GM12878 (cell line): ENCODE data around the gene MALSU1. TPM values are rescaled to one million over a fixed set of nuclear protein-coding genes. Genes with fewer than 3 reads are reported as not detected.

Experiments used
- ATAC-seq: fragments of 200-7000 bp; cut with Tn5 transposase; 3 replicates; pipeline ENCODE4 v1.9.1; 2020; ENCODE audit warnings: mild to moderate bottlenecking, moderate library complexity
- BruUV-seq: library from RNA; stranded (reverse); fragments of 400-500 nt; replicated peaks from 2 replicates; lab custom pipeline; 2021; lab: Mats Ljungman, UMichigan
- CTCF ChIA-PET: fragments of 300-600 bp; sonication (Branson Sonifier 250); formaldehyde crosslinking; extraction: SDS; loops from one replicate; lab custom pipeline; 2021; ENCODE audit warnings: inconsistent platforms; lab: Yijun Ruan, JAX
- POLR2A ChIA-PET: fragments of 350-600 bp; formaldehyde crosslinking; extraction: SDS; loops from one replicate; lab custom pipeline; 2021; ENCODE audit warnings: inconsistent platforms; lab: Charles Lee
- RAD21 ChIA-PET: fragments of 300-600 bp; sonication (Branson Sonifier 250); formaldehyde crosslinking; loops from one replicate; lab custom pipeline; 2023; ENCODE audit warnings: antibody characterized with exemption; ENCODE audit not compliant: unreplicated experiment; lab: Charles Lee
- SMC1A ChIA-PET: fragments of 300-600 bp; sonication (Branson Sonifier 250); formaldehyde crosslinking; loops from one replicate; lab custom pipeline; 2023; ENCODE audit not compliant: unreplicated experiment, uncharacterized antibody; lab: Charles Lee
- DNase-seq: peaks from one replicate; pipeline ENCODE4 v3.0.0-alpha.2; 2011; ENCODE audit warnings: low read depth, low spot score
- FAIRE-seq: peaks from 3 replicates; lab custom pipeline; 2011; peaks lifted over from hg19 to GRCh38; lab: Jason Lieb, UNC
- H2AFZ ChIP-seq: 2 replicates; pipeline ENCODE4 v1.6.0; 2011; ENCODE audit warnings: low read depth, low read length, control low read depth; ENCODE audit not compliant: control insufficient read depth
- H3K27ac ChIP-seq: 2 replicates; pipeline ENCODE4 v1.5.1; 2011; ENCODE audit warnings: control low read depth; ENCODE audit not compliant: control insufficient read depth, insufficient read depth
- H3K27me3 ChIP-seq, 2 experiments: replicated peaks in 1 of 2; 2 replicates each; pipeline versions ENCODE4 v1.6.0 to v1.6.1; 2011; ENCODE audit warnings: low read length in 1 of 2; ENCODE audit not compliant: control insufficient read depth in 2 of 2, insufficient read depth in 2 of 2
- H3K36me3 ChIP-seq, 2 experiments: 2 replicates each; pipeline ENCODE4 v1.5.1; 2011; ENCODE audit warnings: low read length in 1 of 2; ENCODE audit not compliant: control insufficient read depth in 2 of 2, insufficient read depth in 2 of 2
- H3K4me1 ChIP-seq: 2 replicates; pipeline ENCODE4 v1.6.1; 2011; ENCODE audit warnings: mild to moderate bottlenecking, low read length, moderate library complexity, mixed read lengths; ENCODE audit not compliant: control insufficient read depth, insufficient read depth
- H3K4me2 ChIP-seq: 2 replicates; pipeline ENCODE4 v1.6.0; 2011; ENCODE audit warnings: control low read depth; ENCODE audit not compliant: control insufficient read depth, insufficient read depth
- H3K4me3 ChIP-seq: fragments of 200-600 bp; sonication (generic); 2 replicates; pipeline ENCODE4 v1.5.1; 2016
- H3K79me2 ChIP-seq: 2 replicates; pipeline ENCODE4 v1.6.0; 2011; ENCODE audit warnings: low read length; ENCODE audit not compliant: control insufficient read depth, insufficient read depth
- H3K9ac ChIP-seq: 2 replicates; pipeline ENCODE4 v1.8.0; 2011; ENCODE audit warnings: low read length, control low read depth, mixed read lengths; ENCODE audit not compliant: control insufficient read depth, insufficient read depth
- H3K9me3 ChIP-seq: replicated peaks from 3 replicates; pipeline ENCODE4 v1.5.1; 2011; ENCODE audit warnings: mild to moderate bottlenecking, low read length; ENCODE audit not compliant: control insufficient read depth, insufficient read depth
- H4K20me1 ChIP-seq: 2 replicates; pipeline ENCODE4 v1.6.0; 2011; ENCODE audit not compliant: control insufficient read depth, insufficient read depth
- CREM ChIP-seq: IDR thresholded peaks from 2 replicates; pipeline ENCODE4 v1.6.1; 2014; ENCODE audit warnings: antibody characterized with exemption, low read depth
- CTCF ChIP-seq, 3 experiments: IDR thresholded peaks in 2 of 3; conservative IDR thresholded peaks in 1 of 3; 2 replicates each; pipeline ENCODE4 v1.5.1; 2011; ENCODE audit warnings: low read depth in 3 of 3, low read length in 3 of 3, mild to moderate bottlenecking in 3 of 3, control low read depth in 2 of 3, moderate library complexity in 2 of 3, inconsistent platforms in 1 of 3, mixed read lengths in 1 of 3; ENCODE audit not compliant: control insufficient read depth in 2 of 3, insufficient read depth in 1 of 3; ENCODE audit errors: extremely low read depth in 1 of 3
- HDAC2 ChIP-seq: fragments of 200-600 bp; sonication (generic); IDR thresholded peaks from 2 replicates; pipeline ENCODE4 v1.6.1; 2017
- HDAC6 ChIP-seq: fragments of 200-600 bp; sonication (generic); IDR thresholded peaks from one replicate; pipeline ENCODE4 v1.8.0; 2017; ENCODE audit warnings: antibody characterized with exemption; ENCODE audit not compliant: unreplicated experiment
- IKZF1 ChIP-seq: fragments of 450-650 bp; conservative IDR thresholded peaks from 2 replicates; pipeline ENCODE4 v1.6.1; 2017; ENCODE audit warnings: antibody characterized with exemption, mild to moderate bottlenecking
- IRF4 ChIP-seq: IDR thresholded peaks from 2 replicates; pipeline ENCODE4 v1.6.1; 2011; ENCODE audit warnings: low read depth, low read length
- KLF5 ChIP-seq: fragments of 450-650 bp; IDR thresholded peaks from 2 replicates; pipeline ENCODE4 v1.6.1; 2014; ENCODE audit warnings: mild to moderate bottlenecking; ENCODE audit not compliant: partially characterized antibody
- MEF2B ChIP-seq: fragments of 450-650 bp; IDR thresholded peaks from 2 replicates; pipeline ENCODE4 v1.6.1; 2018; ENCODE audit warnings: mild to moderate bottlenecking, moderate library complexity; ENCODE audit not compliant: partially characterized antibody, poor library complexity, severe bottlenecking
- WGBS: methylation state at CpG from one replicate; pipeline ENCODE4 v1.1.6; 2016; ENCODE audit warnings: low lambda C conversion rate; ENCODE audit not compliant: insufficient replicate concordance, insufficient coverage; ENCODE audit errors: missing lambda C conversion rate; 5-methylcytosine and 5-hydroxymethylcytosine counted together
- in situ Hi-C: fragments of 300-500 bp; cut with MboI; formaldehyde crosslinking; loops from 9 replicates; pipeline ENCODE4 v1.14.3; 2018; ENCODE audit warnings: mixed read lengths
- intact Hi-C: fragments of 100-400 bp; cut with micrococcal nuclease; formaldehyde crosslinking; loops from one replicate; pipeline ENCODE4 v1.14.2; 2022; ENCODE audit not compliant: unreplicated experiment
- polyA plus RNA-seq, 11 experiments: library from polyadenylated mRNA; depleted of rRNA in 4 of 11; unstranded in 6 of 11; stranded (reverse) in 5 of 11; fragments of >200 nt; fragmentation: Nextera tagmentation in 4 of 11; fragmentation: Illumina TruSeq in 1 of 11; extraction: Ambion mirVana in 4 of 11; extraction: Trizol in 1 of 11; gene quantifications; 1 replicate in 1 of 11; 2 replicates in 10 of 11; pipeline versions ENCODE4 v1.2.1 to v1.2.3, GENCODE V29; 2011 to 2016; ENCODE audit warnings: inconsistent platforms in 2 of 11, missing spikeins in 2 of 11, low read depth in 1 of 11
- total RNA-seq, 4 experiments: library from RNA; depleted of rRNA in 3 of 4; stranded (reverse); fragments of >200 nt in 3 of 4; fragmentation: Illumina TruSeq in 1 of 4; extraction: Trizol in 1 of 4; gene quantifications; 2 replicates each; pipeline versions ENCODE4 v1.2.1 to v1.2.3, GENCODE V29; 2013 to 2021

The MALSU1 gene
- total and polyA plus RNA-seq, 10 of the 15 experiments (the other 5 are each of a cell fraction or from before 2014, with no cell fraction given): 8.5 to 159 (median 73.7) TPM

GRCh38 chr7:23358152-23358674, 59.1 kb downstream of the MALSU1 start:
- ATAC-seq (no peak; the same call in 2 of the 3 replicates), FAIRE-seq (no peak), DNase-seq (no peak)
- Histone ChIP-seq H3K4me3 (no peak overlapping the region), H3K36me3 (peaks cover 0 to 13% of the 10 kb centered on the region in 2 experiments; a peak in 3 of 4 replicates), H3K4me2 (no peak overlapping the region), H3K27me3 (no peaks in the 10 kb centered on the region), H3K27ac (no peak overlapping the region), H3K9ac (no peak overlapping the region), H3K9me3 (peaks cover 3% of the 10 kb centered on the region; the same call in 2 of the 3 replicates), H4K20me1 (no peaks in the 10 kb centered on the region), H2AFZ (no peak overlapping the region), H3K4me1 (peaks cover 23% of the 10 kb centered on the region), H3K79me2 (peaks cover 9% of the 10 kb centered on the region)
- SMC1A ChIA-PET: interaction anchor here (0.7 to 2.3 kb wide), 64 partner anchors 9 to 351 kb away, joined by 3 to 50 read pairs (median 6); partner anchors contain the start of genes CCDC126 and MALSU1
- TF ChIP-seq HDAC2: no peak
- TF ChIP-seq IKZF1: no peak
- TF ChIP-seq CTCF (IDR thresholded peaks at IDR 0.05 in 2 of 3, conservative IDR thresholded peaks at IDR 0.05 in 1 of 3; ENCODE audit: control insufficient read depth in 2 of 3, extremely low read depth in 1 of 3, insufficient read depth in 1 of 3, low read depth in 3 of 3, low read length in 3 of 3): no peak
- no peak for TF ChIP-seq MEF2B
- TF ChIP-seq HDAC6: no peak
- TF ChIP-seq IRF4: no peak
- TF ChIP-seq KLF5: no peak
- no peak for TF ChIP-seq CREM
- in situ Hi-C loops: no loop called here
- intact Hi-C loops: loop anchor here (5.0 kb wide), 1 partner anchor 114 kb away; the partner anchor contains the start of gene IGF2BP3
- WGBS: 62% methylated on average over 2 of the region's 2 CpGs
- CTCF ChIA-PET: interaction anchor here (0.6 to 2.4 kb wide), 67 partner anchors 9 to 1144 kb away, joined by 3 to 71 read pairs (median 5); partner anchors contain the start of genes IGF2BP3, MALSU1 and STK31
- RAD21 ChIA-PET: interaction anchor here (0.5 to 2.5 kb wide), 56 partner anchors 8 to 353 kb away, joined by 3 to 46 read pairs (median 6); partner anchors contain the start of genes CCDC126, IGF2BP3 and STK31
- no TSS peak for BruUV-seq
- POLR2A ChIA-PET: interaction anchor here (0.8 to 1.9 kb wide), 10 partner anchors 9 to 182 kb away, joined by 3 to 13 read pairs (median 4); partner anchors contain the start of genes IGF2BP3 and TRA2A

Other genes starting within 250 kb of the MALSU1 start
- gene KLHL7, start 193.6 kb upstream of the MALSU1 start, total RNA-seq (2014; rRNA removed): 14.2 and 17.3 TPM in 2 replicates
- 19.5 and 22.0 TPM in 2 replicates for gene KLHL7, start 193.6 kb upstream of the MALSU1 start, total RNA-seq (2014; rRNA removed; fragmentation: Illumina TruSeq; extraction: Trizol)
- 20.0 and 22.4 TPM in 2 replicates for gene KLHL7, start 193.6 kb upstream of the MALSU1 start, total RNA-seq (2021)
- gene KLHL7, start 193.6 kb upstream of the MALSU1 start, polyA plus RNA-seq (2011; rRNA removed): 38.7 and 61.0 TPM in 2 replicates
- gene KLHL7, start 193.6 kb upstream of the MALSU1 start, polyA plus RNA-seq (2014; fragmentation: Illumina TruSeq; extraction: Trizol): 16.4 and 24.4 TPM in 2 replicates
- 10 to 100 TPM in 1 of 2 experiments, 1 to 10 TPM in 1; 6.4 to 12.4 TPM for gene KLHL7, start 193.6 kb upstream of the MALSU1 start, polyA plus RNA-seq (2014; fragmentation: Nextera tagmentation; extraction: Ambion mirVana)
- 19.6 and 22.6 TPM in 2 replicates for gene KLHL7, start 193.6 kb upstream of the MALSU1 start, polyA plus RNA-seq (2014; rRNA removed)
- 10 to 100 TPM; 33.7 to 34.5 TPM for gene KLHL7, start 193.6 kb upstream of the MALSU1 start, polyA plus RNA-seq (2016; fragmentation: Nextera tagmentation; extraction: Ambion mirVana)
- 124 and 126 TPM in 2 replicates for gene NUP42, start 117.3 kb upstream of the MALSU1 start, total RNA-seq (2014; rRNA removed)
- gene NUP42, start 117.3 kb upstream of the MALSU1 start, total RNA-seq (2014; rRNA removed; fragmentation: Illumina TruSeq; extraction: Trizol): 66.6 and 72.9 TPM in 2 replicates
- 47.6 and 48.6 TPM in 2 replicates for gene NUP42, start 117.3 kb upstream of the MALSU1 start, total RNA-seq (2021)
- gene NUP42, start 117.3 kb upstream of the MALSU1 start, polyA plus RNA-seq (2011; rRNA removed): 60.4 and 64.3 TPM in 2 replicates
- 82.6 and 93.0 TPM in 2 replicates for gene NUP42, start 117.3 kb upstream of the MALSU1 start, polyA plus RNA-seq (2014; fragmentation: Illumina TruSeq; extraction: Trizol)
- 10 to 100 TPM; 58.6 to 92.1 TPM for gene NUP42, start 117.3 kb upstream of the MALSU1 start, polyA plus RNA-seq (2014; fragmentation: Nextera tagmentation; extraction: Ambion mirVana)
- 101 and 105 TPM in 2 replicates for gene NUP42, start 117.3 kb upstream of the MALSU1 start, polyA plus RNA-seq (2014; rRNA removed)
- 10 to 100 TPM; 62.1 to 75.8 TPM for gene NUP42, start 117.3 kb upstream of the MALSU1 start, polyA plus RNA-seq (2016; fragmentation: Nextera tagmentation; extraction: Ambion mirVana)
- gene GPNMB, start 52.6 kb upstream of the MALSU1 start, total RNA-seq (2014; rRNA removed): 8.3 and 12.2 TPM in 2 replicates
- 8.0 and 8.9 TPM in 2 replicates for gene GPNMB, start 52.6 kb upstream of the MALSU1 start, total RNA-seq (2014; rRNA removed; fragmentation: Illumina TruSeq; extraction: Trizol)
- gene GPNMB, start 52.6 kb upstream of the MALSU1 start, total RNA-seq (2021): 4.2 and 5.9 TPM in 2 replicates
- 10.2 and 17.4 TPM in 2 replicates for gene GPNMB, start 52.6 kb upstream of the MALSU1 start, polyA plus RNA-seq (2011; rRNA removed)
- 10.4 and 16.8 TPM in 2 replicates for gene GPNMB, start 52.6 kb upstream of the MALSU1 start, polyA plus RNA-seq (2014; fragmentation: Illumina TruSeq; extraction: Trizol)
- gene GPNMB, start 52.6 kb upstream of the MALSU1 start, polyA plus RNA-seq (2014; fragmentation: Nextera tagmentation; extraction: Ambion mirVana): 10 to 100 TPM; 15.6 to 22.3 TPM
- 8.2 and 9.2 TPM in 2 replicates for gene GPNMB, start 52.6 kb upstream of the MALSU1 start, polyA plus RNA-seq (2014; rRNA removed)
- 10 to 100 TPM in 1 of 2 experiments, 1 to 10 TPM in 1; 9.7 to 11.1 TPM for gene GPNMB, start 52.6 kb upstream of the MALSU1 start, polyA plus RNA-seq (2016; fragmentation: Nextera tagmentation; extraction: Ambion mirVana)
- 30.8 and 38.9 TPM in 2 replicates for gene IGF2BP3, start 171.2 kb downstream of the MALSU1 start, total RNA-seq (2014; rRNA removed)
- 56.8 and 62.3 TPM in 2 replicates for gene IGF2BP3, start 171.2 kb downstream of the MALSU1 start, total RNA-seq (2014; rRNA removed; fragmentation: Illumina TruSeq; extraction: Trizol)
- gene IGF2BP3, start 171.2 kb downstream of the MALSU1 start, total RNA-seq (2021): 48.5 and 49.7 TPM in 2 replicates
- gene IGF2BP3, start 171.2 kb downstream of the MALSU1 start, polyA plus RNA-seq (2011; rRNA removed): 43.3 and 63.1 TPM in 2 replicates
- gene IGF2BP3, start 171.2 kb downstream of the MALSU1 start, polyA plus RNA-seq (2014; fragmentation: Illumina TruSeq; extraction: Trizol): 61.2 and 76.6 TPM in 2 replicates
- 1 to 10 TPM; 4.6 to 4.7 TPM for gene IGF2BP3, start 171.2 kb downstream of the MALSU1 start, polyA plus RNA-seq (2014; fragmentation: Nextera tagmentation; extraction: Ambion mirVana)
- gene IGF2BP3, start 171.2 kb downstream of the MALSU1 start, polyA plus RNA-seq (2014; rRNA removed): 41.4 and 43.1 TPM in 2 replicates
- 10 to 100 TPM; 15.0 to 16.0 TPM for gene IGF2BP3, start 171.2 kb downstream of the MALSU1 start, polyA plus RNA-seq (2016; fragmentation: Nextera tagmentation; extraction: Ambion mirVana)
- 25.0 TPM in 2 replicates for gene TRA2A, start 232.6 kb downstream of the MALSU1 start, total RNA-seq (2014; rRNA removed)
- gene TRA2A, start 232.6 kb downstream of the MALSU1 start, total RNA-seq (2014; rRNA removed; fragmentation: Illumina TruSeq; extraction: Trizol): 71.2 and 78.0 TPM in 2 replicates
- 85.4 and 86.6 TPM in 2 replicates for gene TRA2A, start 232.6 kb downstream of the MALSU1 start, total RNA-seq (2021)
- 97.1 and 111 TPM in 2 replicates for gene TRA2A, start 232.6 kb downstream of the MALSU1 start, polyA plus RNA-seq (2011; rRNA removed)
- 224 and 533 TPM in 2 replicates for gene TRA2A, start 232.6 kb downstream of the MALSU1 start, polyA plus RNA-seq (2014; fragmentation: Illumina TruSeq; extraction: Trizol)
- gene TRA2A, start 232.6 kb downstream of the MALSU1 start, polyA plus RNA-seq (2014; fragmentation: Nextera tagmentation; extraction: Ambion mirVana): 10 to 100 TPM; 69.2 to 83.1 TPM
- 99.5 and 103 TPM in 2 replicates for gene TRA2A, start 232.6 kb downstream of the MALSU1 start, polyA plus RNA-seq (2014; rRNA removed)
- 100 to 1,000 TPM; 135 TPM for gene TRA2A, start 232.6 kb downstream of the MALSU1 start, polyA plus RNA-seq (2016; fragmentation: Nextera tagmentation; extraction: Ambion mirVana)